ENCODE results near the gene OTOF.

The OTOF gene

GRCh38 chr2:26456440-26457250 is 21.3 kb downstream of the OTOF start:
- Mint-ChIP-seq H3K36me3 (ENCODE audit: low read depth) (no peaks in the 10 kb centered on the region), H3K9me3 (no peaks in the 10 kb centered on the region), H3K27ac (peak overlapping the region in 1 of 3 experiments; percentile 41), H3K4me1 (no peaks in the 10 kb centered on the region), H3K27me3 (ENCODE audit: low read depth) (peaks cover 5% of the 10 kb centered on the region), H3K4me3 (no peak overlapping the region)
- no peak for TF ChIP-seq CTCF (IDR thresholded peaks at IDR 0.05; ENCODE audit: unreplicated experiment in 3 of 3)

- no peak for TF ChIP-seq CTCF (IDR thresholded peaks at IDR 0.05; ENCODE audit: unreplicated experiment in 3 of 3)
- Mint-ChIP-seq H3K4me1 (no peaks in the 10 kb centered on the region), H3K27me3 (ENCODE audit: low read depth) (peaks cover 5% of the 10 kb centered on the region), H3K9me3 (no peaks in the 10 kb centered on the region), H3K4me3 (no peak overlapping the region), H3K36me3 (ENCODE audit: low read depth) (no peaks in the 10 kb centered on the region), H3K27ac (no peak overlapping the region)
Measured at GRCh38 chr2:26455670-26456439, 22.1 kb downstream of the OTOF start.

GRCh38 chr2:26455037-26455669 is 22.8 kb downstream of the OTOF start:
- H3K9me3 Mint-ChIP-seq, result no peaks in the 10 kb centered on the region
- H3K4me1 Mint-ChIP-seq, result no peaks in the 10 kb centered on the region
- no peak overlapping the region for H3K4me3 Mint-ChIP-seq
- H3K27me3 Mint-ChIP-seq (ENCODE audit: low read depth), result peaks cover under 1% of the 10 kb centered on the region
- no peak overlapping the region for H3K27ac Mint-ChIP-seq
- no peaks in the 10 kb centered on the region for H3K36me3 Mint-ChIP-seq (ENCODE audit: low read depth)
- no peak for TF ChIP-seq CTCF (IDR thresholded peaks at IDR 0.05; ENCODE audit: unreplicated experiment in 3 of 3)

- Mint-ChIP-seq H3K4me3 (no peak overlapping the region), H3K9me3 (no peaks in the 10 kb centered on the region), H3K4me1 (no peaks in the 10 kb centered on the region), H3K27ac (no peak overlapping the region), H3K36me3 (ENCODE audit: low read depth) (no peaks in the 10 kb centered on the region), H3K27me3 (ENCODE audit: low read depth) (no peaks in the 10 kb centered on the region)
- TF ChIP-seq CTCF (IDR thresholded peaks at IDR 0.05; ENCODE audit: unreplicated experiment in 3 of 3), result no peak
Measured at GRCh38 chr2:26454561-26455001, 23.3 kb downstream of the OTOF start.

- Mint-ChIP-seq H3K9me3 (no peaks in the 10 kb centered on the region), H3K4me3 (no peak overlapping the region), H3K4me1 (no peaks in the 10 kb centered on the region), H3K27ac (no peak overlapping the region), H3K27me3 (ENCODE audit: low read depth) (no peaks in the 10 kb centered on the region), H3K36me3 (ENCODE audit: low read depth) (no peaks in the 10 kb centered on the region)
- TF ChIP-seq CTCF (IDR thresholded peaks at IDR 0.05; ENCODE audit: unreplicated experiment in 3 of 3), result no peak
Measured at GRCh38 chr2:26453421-26454329, 24.2 kb downstream of the OTOF start.
